Left ventricle myocardium superior (tissue), 1 donor: ENCODE data around the gene CCNL1. TPM values are rescaled to one million over a fixed set of nuclear protein-coding genes. Genes with fewer than 3 reads are reported as not detected.
A peak's percentile ranks its signal among the peaks of the same experiment; 100 is the strongest.

Source experiments
- ATAC-seq: fragments of 200-7000 bp; cut with Tn5 transposase; one replicate; pipeline ENCODE4 v1.9.1; 2020; ENCODE audit warnings: mild to moderate bottlenecking, moderate library complexity
- DNase-seq: peaks from one replicate; pipeline ENCODE4 v3.0.0-alpha.2; 2020
- intact Hi-C: fragments of 100-400 bp; cut with micrococcal nuclease; formaldehyde crosslinking; loops from one replicate; pipeline ENCODE4 v1.11.0; 2022
- total RNA-seq: library from RNA; stranded (reverse); fragmentation: NEBNext Ultra II Directional; extraction: Animal tissue kit (Norgen Biotek cat#: 25700); gene quantifications from one replicate; pipeline ENCODE4 v1.2.1, GENCODE V29; 2021
- donor health status: DM: no; HTN: yes; CAD: no; lungs with severe emphysema.

Gene CCNL1
- total RNA-seq, 1 donor from 2014 or later: 30.7 TPM

DNA sequence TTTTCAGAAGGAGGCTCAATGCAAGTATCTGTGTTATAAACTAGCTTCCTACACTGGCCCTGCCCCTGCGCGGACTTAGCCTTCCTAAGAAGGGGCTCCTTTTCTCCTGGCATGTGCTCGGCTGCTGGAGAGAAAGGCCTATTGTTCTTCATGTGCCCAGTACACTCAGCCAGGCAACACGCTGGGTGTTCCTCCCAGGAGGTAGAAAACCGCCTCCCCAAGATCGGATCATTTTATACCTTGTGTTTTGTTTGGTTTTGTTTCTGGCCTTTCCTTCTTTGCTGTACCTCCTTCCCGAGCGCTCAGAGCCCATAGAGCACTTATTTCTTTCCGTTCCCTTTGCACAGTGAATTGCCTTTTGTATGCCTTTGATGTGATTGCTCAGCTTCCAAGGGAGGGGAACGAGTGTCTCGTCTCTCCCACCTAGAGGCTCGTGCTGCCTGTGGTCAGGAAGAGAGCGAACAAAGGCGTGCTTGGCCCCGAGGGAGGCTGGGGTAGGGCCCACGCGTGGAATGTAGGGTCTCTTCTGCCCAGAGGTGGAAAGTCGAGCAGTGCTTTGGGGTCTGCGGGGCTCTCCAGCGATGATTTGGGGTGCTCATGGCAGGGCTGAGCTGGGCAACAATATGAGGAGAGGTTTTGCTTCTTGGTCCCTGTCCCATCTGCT lies 30.0 kb downstream of the CCNL1 start:
- intact Hi-C loops: loop anchor here (5.0 kb wide), 1 partner anchor 43 kb away; no protein-coding TSS in a partner anchor
- DNase-seq (peak; percentile 28), ATAC-seq (no peak)

DNA sequence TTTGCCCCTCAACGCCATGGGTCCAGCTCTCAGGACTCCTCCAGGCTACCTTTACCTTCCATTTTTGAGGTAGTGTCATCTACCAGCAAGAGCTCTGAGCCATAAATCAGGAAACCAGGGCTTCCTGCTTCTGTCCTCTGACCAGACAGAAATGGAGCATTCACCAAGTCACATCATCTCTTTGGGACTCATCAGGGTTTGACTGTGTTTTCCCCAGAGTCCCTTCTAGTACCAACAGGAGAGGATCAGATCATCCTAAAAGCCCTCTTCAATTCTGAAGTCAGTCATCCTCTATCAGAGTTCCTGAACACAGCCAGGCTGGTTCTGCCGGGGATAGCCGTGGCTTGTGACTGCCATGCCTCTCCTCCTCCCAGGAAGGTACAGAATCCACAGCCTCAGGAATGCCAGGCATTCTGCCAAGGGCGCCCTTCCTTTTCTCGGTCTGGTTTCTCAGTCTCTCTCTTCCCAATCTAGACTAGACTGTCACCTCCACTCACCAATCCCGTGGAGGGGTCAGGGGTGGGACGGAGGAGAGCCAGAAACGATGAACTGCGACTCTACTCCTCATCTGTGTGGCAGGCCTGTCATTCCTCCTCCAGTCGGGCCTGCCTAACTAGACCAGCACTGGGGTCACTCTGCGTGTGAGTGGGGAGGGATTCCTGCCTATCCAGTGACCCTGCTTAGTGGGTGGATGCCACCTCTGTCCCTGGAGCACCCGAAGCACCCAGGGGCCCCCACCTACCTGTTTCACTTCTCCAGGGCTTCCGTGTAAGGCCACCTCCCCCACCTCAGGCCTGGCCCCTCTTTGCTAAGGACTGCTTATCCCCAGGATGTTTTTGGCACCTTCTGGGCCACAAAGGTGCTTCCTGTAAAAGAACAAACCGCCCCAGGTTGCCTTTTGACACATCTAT lies 30.9 kb downstream of the CCNL1 start:
- DNase-seq (peak; percentile 44), ATAC-seq (peak; percentile 16)
- intact Hi-C loops: no loop called here

DNA sequence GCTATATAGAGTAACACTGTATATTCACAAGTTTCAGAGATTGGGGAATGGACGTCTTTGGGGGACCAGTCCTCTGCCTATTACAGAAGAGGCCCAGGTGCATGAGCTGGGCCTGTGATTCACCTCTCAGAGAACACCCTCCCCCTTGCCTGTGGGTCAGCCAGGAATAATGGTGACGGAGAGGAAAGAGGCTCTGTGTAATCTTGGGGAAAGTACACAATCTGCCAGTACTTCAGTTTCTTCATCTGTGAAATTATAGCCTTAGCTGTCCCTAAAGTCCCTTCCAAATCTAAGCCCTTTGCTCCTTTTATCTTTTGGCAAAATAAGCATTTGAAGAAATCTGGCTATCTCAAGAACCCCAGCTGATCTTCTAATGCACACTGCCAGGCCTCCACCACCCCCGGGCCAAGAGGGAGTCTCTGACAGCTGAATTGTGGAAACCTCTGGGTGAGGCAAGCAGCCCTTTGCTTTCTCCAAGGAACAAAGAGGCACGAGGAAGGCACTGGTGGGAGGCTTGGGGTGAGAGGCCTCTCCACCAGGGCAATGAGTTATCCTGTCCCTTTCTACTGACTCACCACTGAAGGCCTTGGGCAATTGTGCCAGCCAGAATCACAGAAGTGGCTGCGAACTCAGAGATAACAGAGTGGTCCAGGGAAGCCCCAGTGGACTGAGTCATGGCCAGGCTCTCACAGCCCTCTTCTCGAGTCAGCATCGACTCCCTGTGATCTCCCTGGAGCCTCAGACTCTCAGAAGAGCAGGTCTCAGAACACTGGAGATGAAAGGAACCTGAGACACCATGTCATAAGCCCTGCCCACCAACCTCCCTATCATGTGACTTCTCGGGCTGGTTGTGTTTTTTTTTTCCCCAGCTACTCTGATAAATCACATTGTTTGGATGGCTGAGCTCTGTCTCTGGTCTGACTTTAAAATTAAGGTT lies 31.8 kb downstream of the CCNL1 start:
- DNase-seq (peak; percentile 63), ATAC-seq (peak; percentile 72)
- intact Hi-C loops: no loop called here

DNA sequence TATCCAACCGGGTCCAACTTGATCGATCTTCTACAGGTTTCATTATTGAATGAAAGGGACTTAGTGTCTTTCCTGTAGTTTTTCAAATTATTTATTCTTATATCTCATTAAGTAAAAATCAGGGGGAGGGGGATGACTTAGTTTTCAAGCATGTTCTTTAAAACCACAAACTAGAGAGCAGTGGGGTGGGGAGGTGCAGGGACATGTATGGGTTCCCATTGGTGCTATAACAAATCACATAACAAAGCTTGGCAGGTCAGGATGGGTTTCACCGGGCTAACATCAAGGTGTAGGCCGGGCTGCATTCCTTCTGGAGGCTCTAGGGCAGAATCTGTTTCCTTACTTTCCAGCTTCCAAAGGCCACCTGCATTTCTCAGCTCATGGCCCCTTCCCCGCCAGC lies 32.7 kb downstream of the CCNL1 start:
- intact Hi-C loops: no loop called here
- no peak for DNase-seq
- ATAC-seq: no peak

DNA sequence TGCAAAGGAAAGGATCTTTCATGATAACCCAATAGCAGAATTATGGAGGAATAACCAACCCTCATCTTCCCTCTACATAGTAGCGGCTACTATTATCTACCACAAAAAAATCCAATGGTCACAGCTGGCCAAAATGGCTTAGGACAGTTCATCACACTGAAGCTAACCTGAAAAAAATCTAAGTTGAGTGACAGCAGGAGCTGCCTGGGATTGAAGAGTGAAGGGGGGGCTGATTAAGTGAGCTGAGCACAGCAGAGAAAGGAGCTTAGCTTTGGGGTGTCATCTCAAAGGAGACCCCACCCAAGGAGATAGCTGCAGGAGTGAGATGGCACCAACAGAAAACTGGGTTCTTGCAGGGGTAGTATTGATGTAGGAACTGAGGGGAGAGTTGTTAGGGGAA lies 33.6 kb downstream of the CCNL1 start:
- intact Hi-C loops: no loop called here
- DNase-seq (no peak), ATAC-seq (no peak)

DNA sequence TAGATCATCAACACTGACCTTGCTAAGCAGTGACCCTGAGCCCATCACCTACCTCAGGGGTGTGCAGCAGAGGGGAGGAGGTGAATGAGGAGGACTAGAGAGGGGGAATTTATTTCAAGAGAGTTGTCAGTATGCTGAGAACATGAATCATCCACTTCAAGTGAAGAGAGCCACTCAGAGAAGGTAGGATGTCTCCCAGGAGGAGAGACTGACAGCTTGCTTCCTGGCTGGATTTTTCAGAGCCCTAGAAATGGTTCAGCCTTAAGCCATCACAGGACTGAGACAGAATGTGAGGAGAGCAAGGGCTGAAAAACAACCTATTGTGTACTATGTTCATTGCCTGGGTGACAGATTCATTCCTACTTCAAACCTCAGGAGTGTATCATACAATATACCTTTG lies 34.8 kb downstream of the CCNL1 start:
- no peak for ATAC-seq
- no peak for DNase-seq
- intact Hi-C loops: no loop called here

DNA sequence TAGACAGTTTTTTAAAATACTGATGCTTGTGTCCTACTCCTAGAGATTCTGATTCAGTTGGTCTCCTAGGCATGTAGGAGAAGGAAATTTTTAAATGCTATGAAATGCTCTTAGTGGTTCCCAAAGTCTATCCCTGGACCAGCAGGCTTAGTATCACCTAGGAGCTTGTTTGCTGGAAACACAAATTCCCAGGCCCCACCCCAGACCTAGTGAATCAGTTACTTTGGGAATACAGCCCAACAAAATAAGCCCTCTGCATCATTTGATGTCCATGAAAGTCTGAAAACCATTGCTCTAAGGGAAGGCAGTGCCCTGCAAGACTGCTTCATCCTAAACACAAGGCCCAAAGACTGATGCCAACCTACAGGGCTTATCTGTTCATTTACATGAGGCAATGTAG lies 36.3 kb downstream of the CCNL1 start:
- intact Hi-C loops: no loop called here
- no peak for ATAC-seq
- no peak for DNase-seq

DNA sequence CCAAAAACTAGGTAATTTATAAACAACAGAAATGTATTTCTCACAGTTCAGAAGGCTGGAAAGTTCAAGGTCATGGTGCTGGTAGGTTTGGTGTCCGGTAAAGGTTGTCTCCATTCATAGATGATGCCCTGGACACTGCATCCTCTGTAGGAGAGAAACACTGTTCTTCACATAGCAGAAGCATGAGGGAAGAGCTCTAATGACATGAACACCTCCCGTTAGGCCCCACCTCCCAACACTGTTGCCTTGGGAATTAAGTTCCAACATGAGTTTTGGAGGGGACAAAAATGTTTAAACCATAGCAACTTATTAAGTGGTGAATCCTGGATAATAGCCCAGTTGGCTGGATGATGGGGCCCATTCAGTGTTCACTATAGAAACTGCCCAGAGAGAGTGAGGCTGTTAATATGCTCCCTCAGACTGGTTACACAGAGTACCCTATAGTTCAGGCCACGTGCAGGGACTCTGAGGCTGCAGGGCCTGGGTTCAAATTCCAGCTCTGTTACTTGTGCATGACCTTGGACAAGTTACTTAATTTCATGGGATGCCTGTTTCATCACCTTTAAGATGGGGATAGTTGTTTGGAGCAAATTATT lies 37.0 kb downstream of the CCNL1 start:
- intact Hi-C loops: no loop called here
- ATAC-seq: no peak
- DNase-seq: no peak

DNA sequence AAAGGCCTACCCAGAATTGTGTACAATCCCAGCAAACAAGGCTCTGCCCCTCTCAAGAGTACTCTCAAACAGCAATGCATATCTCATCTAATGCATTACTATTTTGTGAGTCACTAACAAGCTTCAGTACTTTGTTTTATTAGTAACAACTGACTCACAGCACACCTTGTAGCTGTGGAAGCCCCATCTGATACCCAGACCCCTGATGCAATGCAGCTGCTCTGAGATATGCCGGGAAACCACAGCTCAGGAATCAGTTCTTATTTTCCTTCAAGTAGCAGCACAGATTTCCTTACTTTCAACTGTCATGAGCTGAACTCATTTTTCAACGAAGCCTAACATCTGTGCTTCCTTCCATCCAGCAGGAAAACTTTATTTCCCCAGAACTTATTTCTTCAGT lies 37.8 kb downstream of the CCNL1 start:
- ATAC-seq (peak; percentile 41), DNase-seq (no peak)
- intact Hi-C loops: no loop called here

DNA sequence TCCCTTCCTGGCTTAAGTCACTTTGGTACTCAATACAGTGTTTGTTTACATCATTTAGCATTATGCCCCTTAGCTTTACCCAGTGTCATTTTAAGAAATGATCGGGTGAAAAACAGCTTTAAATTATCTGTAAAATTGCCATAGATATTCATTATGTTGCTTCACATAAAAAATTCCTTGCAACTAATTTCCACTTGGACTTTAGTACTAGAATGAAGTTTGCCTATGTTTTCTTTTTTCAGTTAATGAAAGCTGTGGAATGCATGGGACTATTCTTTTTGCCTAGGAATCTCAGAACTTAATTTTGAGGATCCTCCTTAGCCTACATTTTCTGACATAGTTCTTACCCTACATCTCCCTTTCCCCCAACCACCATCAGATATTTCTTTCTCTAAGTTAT lies 38.4 kb downstream of the CCNL1 start:
- intact Hi-C loops: no loop called here
- no peak for DNase-seq
- no peak for ATAC-seq

DNA sequence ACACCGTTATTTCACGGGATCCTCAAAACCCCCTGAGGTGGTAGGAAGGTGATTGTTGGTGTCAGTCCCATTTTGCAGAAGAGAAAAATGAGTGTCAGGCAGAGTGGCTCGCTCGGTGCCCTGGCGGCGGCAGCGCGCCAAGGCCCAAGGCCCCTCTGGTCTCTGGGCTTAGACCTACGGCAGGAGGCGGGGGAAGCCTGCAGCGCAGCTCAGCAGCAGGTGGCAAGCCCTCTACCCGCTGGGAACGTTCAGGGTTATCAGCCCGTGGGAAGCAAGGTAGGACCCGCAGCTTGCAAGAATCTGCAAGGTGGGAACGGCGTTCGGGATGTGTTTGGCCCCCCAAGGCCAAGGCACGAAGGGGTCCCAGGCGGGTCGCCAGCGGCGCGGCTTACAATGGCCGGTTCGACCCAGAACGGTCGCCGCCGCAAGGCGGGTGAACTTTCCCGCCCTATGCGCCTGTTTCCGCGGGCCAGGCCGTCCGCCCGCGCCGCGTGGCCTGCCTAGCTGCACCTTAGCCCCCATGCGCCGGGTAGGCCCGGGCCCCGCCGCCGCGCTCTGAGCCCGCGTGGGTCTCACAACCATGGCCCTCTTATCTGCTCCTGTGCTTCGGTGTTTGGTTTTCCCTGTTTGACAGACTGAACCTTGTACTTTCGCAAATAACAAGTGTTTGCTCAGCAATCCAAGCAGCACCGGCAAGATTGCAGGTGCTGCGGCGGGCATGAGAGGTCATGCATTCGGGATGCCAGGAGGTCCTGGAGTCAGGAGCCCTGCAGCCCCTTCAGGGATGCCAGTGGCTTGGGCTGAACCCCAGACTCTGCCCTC lies 39.7 kb downstream of the CCNL1 start:
- ATAC-seq: no peak
- no peak for DNase-seq
- intact Hi-C loops: no loop called here

DNA sequence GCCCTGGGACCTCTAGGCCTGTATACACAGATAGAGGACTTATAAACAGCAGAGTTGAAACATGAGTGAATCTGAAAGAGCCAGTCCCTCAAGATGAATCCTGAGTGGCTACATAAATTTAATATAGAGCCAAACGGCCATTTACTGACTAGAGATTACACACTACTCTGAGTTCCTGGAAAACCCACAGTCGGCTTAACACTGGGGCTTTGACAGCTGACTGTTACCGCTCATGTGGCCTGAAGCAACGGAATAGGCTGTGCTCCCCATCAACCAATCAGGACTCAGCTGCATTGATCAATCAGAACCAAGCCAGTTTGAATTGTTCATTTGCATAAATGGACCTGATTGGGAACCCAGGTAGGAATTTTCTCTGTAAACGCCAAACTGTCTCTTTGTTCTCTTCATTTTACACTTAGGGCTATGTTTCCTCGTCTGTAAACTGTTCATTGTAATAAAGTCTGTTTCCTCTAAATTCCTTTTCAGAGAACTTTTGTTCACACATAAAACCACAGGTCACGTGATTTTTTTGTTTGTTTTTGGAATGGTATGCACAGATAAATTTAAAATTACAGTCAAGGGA lies 40.5 kb downstream of the CCNL1 start:
- intact Hi-C loops: no loop called here
- ATAC-seq (no peak), DNase-seq (no peak)

DNA sequence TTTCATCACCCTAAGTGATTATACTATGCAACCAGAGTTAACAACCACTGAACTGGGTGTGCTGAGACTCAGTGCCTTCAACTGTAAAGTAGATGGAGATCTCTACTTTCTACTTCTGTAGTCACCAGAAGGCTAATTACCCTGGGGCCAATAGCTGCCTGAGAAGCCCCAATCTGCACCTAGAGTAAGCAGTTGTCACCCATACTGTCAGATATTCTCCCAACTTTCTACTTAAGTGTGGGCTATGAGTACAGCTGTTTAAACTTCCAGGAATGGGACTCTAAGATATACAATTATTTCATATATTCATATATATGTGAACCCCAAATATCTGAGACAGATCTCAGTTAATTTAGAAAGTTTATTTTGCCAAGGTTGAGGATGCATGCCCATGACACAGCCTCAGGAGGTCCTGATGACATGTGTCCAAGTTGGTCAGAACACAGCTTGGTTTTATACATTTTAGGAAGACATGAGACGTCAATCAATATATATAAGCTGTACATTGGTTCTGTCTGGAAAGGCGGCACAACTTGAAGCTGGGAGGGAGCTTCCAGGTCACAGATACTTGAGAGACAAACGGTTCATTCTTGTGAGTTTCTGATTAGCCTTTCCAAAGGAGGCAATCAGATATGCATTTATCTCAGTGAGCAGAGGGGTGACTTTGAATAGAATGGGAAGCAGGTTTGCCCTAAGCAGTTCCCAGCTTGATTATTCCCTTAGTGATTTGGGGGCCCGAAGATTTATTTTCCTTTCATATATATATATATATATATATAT lies 41.9 kb downstream of the CCNL1 start:
- ATAC-seq (no peak), DNase-seq (no peak)
- intact Hi-C loops: no loop called here

DNA sequence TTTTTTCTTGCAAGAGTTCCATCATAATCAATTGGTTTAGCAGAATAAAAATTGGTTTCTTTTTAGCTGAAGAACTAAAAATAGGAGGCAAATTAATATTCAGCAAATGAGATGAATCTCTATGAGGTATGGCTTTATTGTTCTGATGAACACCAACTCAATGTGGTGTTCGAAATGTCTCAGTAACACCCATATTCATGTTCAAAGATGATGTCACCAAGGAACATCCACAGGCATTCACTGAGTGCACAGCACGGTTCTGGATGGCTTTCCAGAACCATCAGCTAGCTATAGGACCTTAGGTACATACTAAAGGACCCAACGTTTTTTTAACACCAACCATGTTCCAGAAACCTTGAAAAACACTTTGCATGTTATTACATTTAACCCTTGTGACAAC lies 42.7 kb downstream of the CCNL1 start:
- ATAC-seq: no peak
- intact Hi-C loops: no loop called here
- no peak for DNase-seq

DNA sequence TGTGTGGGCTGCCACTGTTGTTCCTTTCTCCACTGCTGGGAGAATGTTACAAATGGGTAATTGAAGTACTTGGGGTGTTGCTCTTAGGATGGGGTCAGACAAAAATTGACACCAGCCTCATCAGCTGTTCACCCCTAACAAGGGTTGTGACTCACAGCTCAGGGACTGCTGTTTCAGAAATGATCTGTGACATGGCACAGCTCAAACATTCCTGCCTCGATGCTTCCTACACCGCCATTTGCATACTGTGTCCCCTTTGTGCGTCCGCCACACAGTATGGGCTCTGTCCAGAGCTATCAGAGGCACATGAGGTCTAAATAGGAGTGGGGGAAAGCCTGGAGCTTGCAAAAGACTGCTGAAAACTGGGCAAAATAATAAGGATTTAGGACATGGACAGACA lies 43.9 kb downstream of the CCNL1 start:
- ATAC-seq (peak; percentile 8), DNase-seq (no peak)
- intact Hi-C loops: no loop called here

DNA sequence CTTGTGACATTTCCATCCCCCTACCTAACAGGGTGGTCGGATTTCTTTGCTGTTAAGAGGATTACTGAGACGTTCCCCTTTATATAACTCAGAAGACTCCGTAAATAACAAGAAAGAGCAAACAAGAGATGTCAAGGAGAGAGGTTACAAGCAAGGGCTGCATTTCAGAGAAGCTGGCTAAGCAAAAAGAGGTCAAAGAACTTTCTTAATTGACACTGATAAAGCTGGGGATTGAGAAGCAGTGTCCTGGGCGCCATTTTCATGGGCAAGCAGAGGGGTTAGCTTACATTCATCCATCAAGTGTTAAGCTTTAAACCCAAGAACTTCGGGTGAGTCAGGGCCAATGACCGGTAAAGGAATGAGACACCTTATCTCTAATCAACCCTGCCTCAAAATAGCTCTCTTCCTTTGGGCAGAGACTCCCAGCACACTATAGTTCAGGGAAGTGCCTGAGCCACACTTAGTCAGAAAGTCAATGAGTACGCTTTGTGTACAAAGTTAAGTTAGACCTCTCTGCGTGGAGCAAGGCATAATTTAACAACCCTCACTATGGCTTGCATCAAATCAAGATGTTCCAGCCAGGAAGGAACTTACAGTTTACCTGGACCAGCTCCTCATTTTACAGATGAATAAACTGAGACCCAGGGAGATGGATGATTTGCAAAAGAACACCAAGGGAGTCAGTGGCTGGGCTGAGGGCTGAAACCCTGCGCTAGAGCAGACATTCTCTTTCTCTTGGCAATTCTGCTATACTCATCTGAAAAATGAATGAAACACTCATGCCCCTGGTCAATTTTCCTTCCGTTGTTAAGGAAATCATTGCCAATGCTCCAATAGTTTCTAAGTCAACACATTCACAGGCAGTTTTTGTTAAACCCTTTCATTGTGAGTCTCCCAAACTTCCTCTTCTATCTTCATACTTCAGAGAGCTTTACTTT lies 44.6 kb downstream of the CCNL1 start:
- DNase-seq: no peak
- peak; percentile 85 for ATAC-seq
- intact Hi-C loops: no loop called here
